ENCODE measurements around the gene S100A14.

The S100A14 gene

GRCh38 chr1:153638261-153638660 lies 22.1 kb upstream of the S100A14 start:
- DNase-seq (ENCODE audit: low read depth): no peak

GRCh38 chr1:153636312-153636711 lies 20.2 kb upstream of the S100A14 start:
- DNase-seq (ENCODE audit: low read depth): no peak

- no peak for DNase-seq (ENCODE audit: low read depth)
Measured at GRCh38 chr1:153635872-153636271, 19.7 kb upstream of the S100A14 start.

GRCh38 chr1:153633754-153634665 lies 17.9 kb upstream of the S100A14 start, which contains the start of gene CHTOP:
CHTOP (plus strand) TSS chr1:153634066; CDS start chr1:153636589, 2,523 bp downstream.
- DNase-seq (ENCODE audit: low read depth): peak; percentile 87

- no peak for DNase-seq (ENCODE audit: low read depth)
Measured at GRCh38 chr1:153633161-153633753, 17.1 kb upstream of the S100A14 start.

GRCh38 chr1:153631047-153632022 lies 15.2 kb upstream of the S100A14 start:
- DNase-seq (ENCODE audit: low read depth): no peak

GRCh38 chr1:153630384-153630783 lies 14.3 kb upstream of the S100A14 start:
- no peak for DNase-seq (ENCODE audit: low read depth)

- no peak for DNase-seq (ENCODE audit: low read depth)
Measured at GRCh38 chr1:153629971-153630370, 13.8 kb upstream of the S100A14 start.

GRCh38 chr1:153629343-153629665 lies 13.2 kb upstream of the S100A14 start:
- DNase-seq (ENCODE audit: low read depth): no peak

GRCh38 chr1:153628638-153629342 lies 12.7 kb upstream of the S100A14 start:
- DNase-seq (ENCODE audit: low read depth): no peak

- DNase-seq (ENCODE audit: low read depth): no peak
Measured at GRCh38 chr1:153627715-153628626, 11.8 kb upstream of the S100A14 start, which contains the start of gene S100A1. S100A1 (plus strand) TSS chr1:153628434; CDS start chr1:153630522, 2,088 bp downstream.

- peak; percentile 82 for DNase-seq (ENCODE audit: low read depth)
Measured at GRCh38 chr1:153626904-153627714, 11.0 kb upstream of the S100A14 start, which contains the start of gene S100A13. S100A13 (minus strand) TSS chr1:153627505; CDS start chr1:153626472, 1,033 bp downstream.

GRCh38 chr1:153626477-153626903 lies 10.4 kb upstream of the S100A14 start:
- DNase-seq (ENCODE audit: low read depth): no peak

GRCh38 chr1:153624965-153625611 lies 9.0 kb upstream of the S100A14 start:
- no peak for DNase-seq (ENCODE audit: low read depth)

GRCh38 chr1:153623101-153623500 lies 7.0 kb upstream of the S100A14 start:
- DNase-seq (ENCODE audit: low read depth): no peak

GRCh38 chr1:153619171-153619570 lies 3.0 kb upstream of the S100A14 start:
- no peak for DNase-seq (ENCODE audit: low read depth)

GRCh38 chr1:153617663-153618062 lies 1.5 kb upstream of the S100A14 start:
- no peak for DNase-seq (ENCODE audit: low read depth)

GRCh38 chr1:153616917-153617311 lies 789 bp upstream of the S100A14 start:
- no peak for DNase-seq (ENCODE audit: low read depth)

GRCh38 chr1:153615406-153615805 lies 719 bp downstream of the S100A14 start:
- no peak for DNase-seq (ENCODE audit: low read depth)

Measured in GM04503 (cell line).